GM18873 (cell line): ENCODE results near the gene OR2T27.
"Not testable (repeated sequence)": the region's sequence is repeated elsewhere in the genome, so short reads cannot be mapped to it uniquely, and the experiment has no call there.

ENCODE experiments used
- ATAC-seq: cut with Tn5 transposase; IDR thresholded peaks from one replicate; pipeline ENCODE4 v1.9.1; 2021; ENCODE audit warnings: mild to moderate bottlenecking, moderate library complexity, moderate number of reproducible peaks; ENCODE audit not compliant: unreplicated experiment, low FRiP score

Gene OR2T27

GRCh38 chr1:248641583-248641982 lies 13.7 kb downstream of the OR2T27 start:
- ATAC-seq, result not testable (repeated sequence)

GRCh38 chr1:248640906-248641305 lies 14.4 kb downstream of the OR2T27 start:
- not testable (repeated sequence) for ATAC-seq

- not testable (repeated sequence) for ATAC-seq
These were observed 15.7 kb downstream of the OR2T27 start for GRCh38 chr1:248639652-248640051.

DNA sequence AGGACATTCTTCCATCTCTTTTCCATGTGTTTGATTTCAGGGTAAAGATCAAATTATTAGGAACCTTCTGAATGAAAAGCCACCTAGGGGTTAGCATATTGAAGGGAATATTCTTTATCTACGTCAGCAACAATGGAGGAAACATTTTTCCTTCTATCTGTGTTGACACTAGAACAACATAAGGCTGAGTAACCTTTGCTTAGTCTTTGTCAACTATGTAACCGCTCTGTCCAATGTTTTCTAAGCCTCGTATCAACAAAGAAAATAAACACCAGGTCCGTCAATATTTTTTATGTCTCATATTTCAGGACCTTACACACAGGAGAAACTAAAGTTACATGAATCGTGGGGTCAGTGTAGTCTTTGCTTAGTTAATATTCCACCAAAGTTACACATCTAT lies 18.7 kb downstream of the OR2T27 start:
- not testable (repeated sequence) for ATAC-seq

DNA sequence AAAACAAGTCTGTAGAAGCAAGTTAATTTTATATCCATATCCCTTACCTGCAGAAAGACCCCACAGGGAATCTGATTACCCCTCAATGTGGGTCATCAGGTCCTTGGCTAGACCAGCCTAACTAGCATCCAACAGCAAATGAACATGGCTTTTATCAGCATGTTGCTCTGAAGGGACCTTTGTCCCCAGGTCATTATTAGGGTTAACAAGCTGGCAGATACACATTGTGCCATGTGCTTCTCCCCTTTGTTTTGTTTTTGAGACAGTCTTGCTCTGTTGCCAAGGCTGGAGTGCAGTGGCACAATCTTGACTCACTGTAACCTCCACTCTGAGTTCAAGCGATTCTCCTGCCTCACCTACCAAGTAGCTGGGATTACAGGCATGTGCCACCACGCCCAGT lies 20.3 kb downstream of the OR2T27 start, which contains the start of gene OR2T11:
TSS of gene OR2T11 (minus strand) at position 101 of the 400 bp plus-strand sequence. CDS start 7,963 bp downstream, outside the sequence.
- ATAC-seq, result not testable (repeated sequence)

DNA sequence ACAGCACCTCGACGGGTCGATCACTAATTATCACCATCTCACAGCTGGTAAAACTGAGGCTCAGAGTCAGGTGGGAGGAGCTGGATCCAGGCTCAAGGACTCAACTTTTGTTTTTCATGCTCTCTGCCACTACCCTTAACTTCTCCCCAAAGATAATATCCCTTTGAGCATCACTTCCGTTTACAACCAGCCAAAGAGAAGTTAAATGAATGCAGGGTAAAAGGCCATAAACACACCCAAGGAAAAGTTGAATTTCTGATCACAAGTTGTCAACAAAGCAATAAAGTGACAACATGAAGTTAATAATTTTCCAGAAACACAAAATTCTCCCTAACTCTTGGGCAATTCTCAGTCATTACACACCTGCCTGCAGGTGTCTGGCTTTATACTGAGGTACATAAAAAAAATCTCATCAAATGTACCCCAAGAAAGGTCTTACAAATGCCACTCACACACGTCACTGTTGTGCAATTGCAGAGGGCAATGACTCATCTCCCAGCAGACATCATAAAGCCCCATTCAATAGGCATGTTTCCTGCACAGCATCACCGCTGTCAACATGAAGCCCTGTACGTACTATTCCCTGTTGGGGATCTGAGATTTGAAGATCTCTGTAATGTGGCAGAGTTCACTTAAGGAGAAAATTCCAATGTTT lies 23.8 kb downstream of the OR2T27 start:
- ATAC-seq, result no peak

- ATAC-seq, result no peak
These were observed 24.8 kb downstream of the OR2T27 start for GRCh38 chr1:248630551-248630950.

- peak; percentile 72 for ATAC-seq
These were observed 27.1 kb downstream of the OR2T27 start for GRCh38 chr1:248627971-248628844.

DNA sequence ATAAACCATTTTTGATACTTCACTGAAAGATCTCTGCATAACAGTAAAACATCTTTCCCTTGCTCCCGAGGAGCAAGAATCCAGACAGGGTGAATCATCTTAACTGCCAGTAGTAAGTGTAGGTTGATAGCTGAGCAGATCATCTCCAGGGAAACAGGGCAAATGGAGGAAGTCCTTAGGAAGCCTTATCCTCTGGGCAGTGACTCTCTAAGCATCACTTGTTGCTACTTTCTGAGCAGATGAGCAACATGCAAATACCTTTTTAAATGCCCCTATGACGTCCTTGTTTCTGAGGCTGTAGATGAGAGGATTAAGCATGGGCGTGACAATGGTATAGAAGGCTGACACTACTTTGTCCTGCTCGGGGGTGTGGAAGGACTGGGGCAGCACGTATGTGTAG lies 29.4 kb downstream of the OR2T27 start:
- ATAC-seq, result no peak

DNA sequence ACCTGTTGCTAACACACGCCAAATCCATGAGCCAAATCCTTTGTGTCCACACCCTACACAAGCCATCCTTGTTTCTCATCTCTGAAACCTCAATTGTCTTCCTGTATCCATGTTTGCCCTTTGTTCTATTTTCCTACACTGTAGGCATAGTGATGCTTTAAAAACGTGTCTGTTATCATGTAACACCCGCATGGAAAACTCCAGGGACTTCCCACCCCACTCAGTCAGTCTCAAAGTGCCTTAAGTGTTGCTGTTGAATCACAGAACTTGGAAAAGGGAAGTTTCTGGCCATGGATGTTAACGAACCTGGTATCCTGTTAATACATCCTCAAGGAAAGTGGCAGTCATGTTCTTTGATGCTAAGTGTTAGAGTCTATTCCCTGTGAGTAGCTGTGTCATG lies 30.2 kb downstream of the OR2T27 start:
- ATAC-seq, result no peak

DNA sequence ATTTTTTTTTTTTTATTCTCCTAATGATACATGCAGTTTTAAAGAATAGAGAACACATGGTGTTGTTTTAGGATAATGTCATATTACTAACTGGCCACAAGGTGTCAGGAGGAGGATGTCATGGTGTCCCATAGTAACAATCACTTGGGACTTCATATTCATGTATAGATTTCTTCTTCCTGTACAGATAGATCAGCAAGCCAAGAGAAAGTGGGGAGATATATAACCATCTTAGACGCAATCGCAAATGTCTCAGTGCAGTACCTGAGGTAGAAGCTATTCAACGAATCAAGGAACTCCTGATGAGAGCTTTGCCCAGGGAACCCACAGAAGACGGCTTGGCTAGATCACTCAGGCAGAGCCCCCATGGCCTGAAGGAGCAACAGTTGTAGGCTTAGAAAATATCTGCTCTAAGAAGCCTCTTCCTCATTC lies 32.7 kb downstream of the OR2T27 start:
- peak; percentile 91 for ATAC-seq

GRCh38 chr1:248621770-248622169 lies 33.6 kb downstream of the OR2T27 start:
- ATAC-seq, result no peak

GRCh38 chr1:248618878-248619277 lies 36.5 kb downstream of the OR2T27 start:
- no peak for ATAC-seq

GRCh38 chr1:248618119-248618518 lies 37.2 kb downstream of the OR2T27 start:
- ATAC-seq, result no peak

GRCh38 chr1:248613742-248614141 lies 41.6 kb downstream of the OR2T27 start:
- ATAC-seq, result no peak

GRCh38 chr1:248611883-248612414 lies 43.4 kb downstream of the OR2T27 start:
- no peak for ATAC-seq

DNA sequence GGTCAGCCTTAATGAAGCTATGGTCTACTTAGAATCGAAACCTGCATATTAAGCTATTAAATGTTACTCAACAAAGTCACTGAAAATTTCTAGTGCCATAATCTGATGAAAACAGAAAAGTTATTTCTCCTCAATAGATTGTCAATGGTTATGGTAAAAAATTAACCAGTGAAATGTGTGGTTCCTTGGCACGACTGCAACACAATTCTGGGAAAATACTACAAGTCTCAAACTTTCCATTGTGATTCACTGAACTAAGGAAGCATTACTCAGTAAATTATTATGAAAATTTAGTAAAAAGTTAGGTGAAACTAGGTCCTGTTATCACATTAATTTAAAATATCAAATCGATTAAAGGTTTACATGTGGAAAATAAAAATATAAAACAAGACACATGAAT lies 45.0 kb downstream of the OR2T27 start:
- ATAC-seq, result no peak
